GM12801 (cell line): ENCODE measurements around the gene RAD51B.

ENCODE experiments used
- TF ChIP-seq, protein P1 (sequence below): IDR thresholded peaks from one replicate; pipeline ENCODE4 v1.5.1; 2011; ENCODE audit warnings: control low read depth; ENCODE audit not compliant: insufficient read length; ENCODE audit errors: extremely low read depth

The RAD51B gene

DNA sequence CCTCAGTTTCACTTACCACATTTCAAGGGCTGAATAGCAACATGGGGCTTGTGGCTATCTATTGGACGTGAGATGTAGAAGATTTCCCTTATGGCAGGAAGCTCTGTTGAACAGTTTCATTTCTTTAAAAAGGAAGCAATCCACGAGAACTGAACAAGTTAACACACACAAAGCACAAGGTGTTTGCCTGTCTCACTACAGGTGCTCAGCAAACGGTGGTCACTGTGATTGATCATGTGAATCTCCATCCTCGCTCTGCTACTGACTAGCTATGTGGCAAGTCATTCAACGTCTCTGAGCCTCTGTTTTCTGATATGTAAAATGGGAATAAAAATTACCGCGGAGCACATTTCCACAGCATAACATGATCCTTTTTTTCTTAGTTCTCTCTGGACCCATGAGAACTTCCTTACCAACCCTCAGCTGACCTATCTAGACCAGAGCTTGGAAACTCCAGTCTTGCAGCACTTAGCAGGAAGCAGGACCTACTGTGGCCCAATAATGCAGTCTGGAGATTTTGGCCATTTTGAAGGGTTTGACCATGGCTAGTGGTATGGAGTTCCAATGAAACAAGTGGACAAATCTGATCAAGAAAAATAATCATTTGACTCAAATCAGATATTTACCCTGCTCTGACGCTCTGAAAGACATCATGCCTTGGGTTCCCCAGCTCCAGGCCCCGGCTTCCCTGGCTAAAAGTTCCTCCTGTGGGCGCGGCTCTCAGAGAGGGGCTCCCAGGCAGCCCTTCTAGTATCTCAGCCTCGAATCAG is 694.4 kb downstream of the RAD51B start:
- TF ChIP-seq, protein P1, sequence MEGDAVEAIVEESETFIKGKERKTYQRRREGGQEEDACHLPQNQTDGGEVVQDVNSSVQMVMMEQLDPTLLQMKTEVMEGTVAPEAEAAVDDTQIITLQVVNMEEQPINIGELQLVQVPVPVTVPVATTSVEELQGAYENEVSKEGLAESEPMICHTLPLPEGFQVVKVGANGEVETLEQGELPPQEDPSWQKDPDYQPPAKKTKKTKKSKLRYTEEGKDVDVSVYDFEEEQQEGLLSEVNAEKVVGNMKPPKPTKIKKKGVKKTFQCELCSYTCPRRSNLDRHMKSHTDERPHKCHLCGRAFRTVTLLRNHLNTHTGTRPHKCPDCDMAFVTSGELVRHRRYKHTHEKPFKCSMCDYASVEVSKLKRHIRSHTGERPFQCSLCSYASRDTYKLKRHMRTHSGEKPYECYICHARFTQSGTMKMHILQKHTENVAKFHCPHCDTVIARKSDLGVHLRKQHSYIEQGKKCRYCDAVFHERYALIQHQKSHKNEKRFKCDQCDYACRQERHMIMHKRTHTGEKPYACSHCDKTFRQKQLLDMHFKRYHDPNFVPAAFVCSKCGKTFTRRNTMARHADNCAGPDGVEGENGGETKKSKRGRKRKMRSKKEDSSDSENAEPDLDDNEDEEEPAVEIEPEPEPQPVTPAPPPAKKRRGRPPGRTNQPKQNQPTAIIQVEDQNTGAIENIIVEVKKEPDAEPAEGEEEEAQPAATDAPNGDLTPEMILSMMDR: no peak

DNA sequence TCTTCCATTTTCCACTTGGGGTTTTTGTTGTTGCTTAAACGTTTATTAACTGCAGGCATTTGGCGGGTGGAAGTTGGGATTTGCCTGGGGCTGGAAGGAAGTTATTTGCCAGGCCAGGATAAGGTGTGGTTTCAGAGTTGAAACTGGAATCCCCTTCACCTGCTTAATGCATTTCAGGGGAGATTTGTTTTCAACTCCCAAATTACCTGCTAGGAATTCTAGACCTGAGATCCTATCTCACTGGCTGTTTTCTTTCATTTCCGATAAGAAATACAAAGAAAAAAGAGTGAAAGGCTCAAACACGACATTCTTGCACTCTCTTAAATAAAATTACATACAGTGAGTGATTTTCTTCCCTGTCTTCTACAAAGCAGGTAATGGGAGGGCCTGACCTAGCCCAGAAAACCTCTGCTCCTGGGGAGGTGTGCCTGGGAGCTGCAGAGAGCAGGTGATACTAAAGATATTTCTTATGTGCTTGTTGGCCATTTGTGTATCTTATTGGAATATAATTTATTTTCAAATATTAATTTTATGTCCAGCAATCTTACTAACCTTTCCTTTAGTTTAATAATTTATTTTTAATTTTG is 695.1 kb downstream of the RAD51B start:
- TF ChIP-seq, protein P1: no peak

DNA sequence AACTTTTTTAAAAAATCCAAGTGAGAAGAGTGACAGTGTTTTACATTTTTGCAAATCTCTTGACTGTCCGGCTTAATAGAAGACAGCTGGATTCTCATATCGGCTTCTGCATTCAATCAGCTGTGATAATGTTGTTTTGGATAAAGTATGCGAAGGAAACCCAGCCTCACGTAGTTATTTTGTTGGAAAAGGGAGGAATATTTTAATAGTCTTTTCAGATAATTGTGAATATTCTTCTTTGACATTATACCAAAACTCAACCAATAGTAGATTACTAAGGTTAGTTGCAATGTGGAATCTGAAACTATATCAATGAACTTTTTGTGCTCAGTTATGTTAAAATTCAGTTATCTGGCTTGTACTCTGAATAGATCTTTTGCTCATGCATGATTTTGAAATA is 696.8 kb downstream of the RAD51B start:
- TF ChIP-seq, protein P1: no peak

DNA sequence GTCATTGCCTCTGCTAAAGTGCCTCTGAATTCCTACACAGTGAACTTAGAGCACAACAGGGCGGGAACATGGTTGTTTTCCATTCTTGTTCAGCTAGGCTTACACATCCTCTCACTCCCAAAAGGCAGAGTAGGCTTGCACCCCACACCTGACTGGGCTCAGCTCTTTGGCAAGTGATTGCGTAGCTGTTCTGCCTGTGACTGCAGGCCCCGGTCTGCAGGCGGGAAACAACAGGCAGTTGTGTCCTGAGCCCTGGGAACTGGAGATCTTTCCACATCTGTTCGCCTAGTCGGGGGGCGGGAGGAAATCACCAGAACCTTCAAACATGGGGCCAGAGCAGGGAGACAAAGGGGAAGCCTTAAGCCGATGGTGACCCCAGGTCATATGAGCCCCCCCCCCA is 698.6 kb downstream of the RAD51B start:
- TF ChIP-seq, protein P1: no peak

DNA sequence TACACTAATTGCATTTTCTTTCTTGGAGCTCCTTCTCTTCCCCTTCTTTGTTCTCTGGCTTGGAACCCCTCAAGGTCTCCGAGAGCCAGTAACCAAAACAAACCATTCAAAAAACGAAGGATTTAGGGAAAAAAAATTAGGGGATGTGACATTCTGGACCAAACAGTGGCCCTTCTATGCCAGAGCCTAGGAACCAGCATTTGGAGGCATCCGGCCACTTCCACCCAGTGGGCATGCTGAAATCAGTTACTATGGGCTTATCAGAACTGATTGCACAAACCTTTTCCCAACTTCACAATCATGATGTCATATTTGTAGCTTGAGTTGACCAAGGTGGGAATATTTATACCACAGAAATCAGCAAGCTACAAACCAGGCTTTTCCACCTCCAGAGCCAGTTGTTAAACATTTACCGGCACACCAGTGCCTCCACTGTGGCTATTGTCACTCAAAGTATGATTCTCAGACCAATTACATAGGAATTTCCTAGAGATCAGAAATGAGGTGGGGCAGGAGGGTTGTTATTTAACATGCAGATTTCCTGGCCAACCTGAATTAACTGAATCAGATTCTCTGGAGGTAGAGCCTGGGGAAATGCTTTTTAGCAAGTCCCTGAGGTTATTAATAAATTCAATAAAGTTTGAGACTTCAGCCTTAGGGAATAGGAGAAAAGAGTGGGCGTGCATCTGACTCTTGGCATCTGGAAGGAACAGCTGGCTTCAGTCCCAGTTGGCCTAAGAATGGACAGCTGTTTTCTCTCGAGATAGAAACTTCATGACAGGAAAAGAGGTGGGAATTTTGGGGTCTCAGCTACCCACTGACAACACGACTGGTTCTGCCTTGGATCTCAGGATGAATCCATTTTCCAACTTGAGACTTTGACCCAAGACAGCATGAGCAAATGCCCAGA is 699.4 kb downstream of the RAD51B start:
- TF ChIP-seq, protein P1: no peak

DNA sequence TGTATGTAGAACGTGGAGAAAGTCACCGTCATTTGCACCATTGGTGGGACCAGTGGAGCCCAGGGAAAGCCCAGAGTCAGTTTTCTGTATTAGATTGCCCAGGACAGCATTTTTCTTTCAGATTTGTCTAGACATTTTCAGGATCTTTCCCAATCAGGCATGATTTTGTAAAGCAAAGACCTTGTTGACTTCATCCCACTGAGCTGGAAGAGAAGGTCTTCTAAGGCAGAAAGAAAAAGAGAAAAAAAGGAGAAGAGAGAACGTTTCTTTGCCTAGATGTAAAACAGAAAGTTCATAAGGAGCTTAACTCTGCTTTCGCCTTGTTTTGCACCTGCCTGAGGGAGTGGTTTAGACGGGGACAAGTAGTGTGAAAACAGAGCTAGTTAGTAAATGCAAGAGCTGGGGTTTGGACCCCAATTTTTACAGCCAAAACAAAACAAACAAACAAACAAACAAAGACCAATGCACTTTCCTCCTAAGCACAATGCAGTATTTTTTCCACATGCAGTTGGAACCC is 700.1 kb downstream of the RAD51B start:
- TF ChIP-seq, protein P1: no peak
